Endothelial cell of umbilical vein (primary cell): Measurements from ENCODE around the gene SFT2D1. TPM values are rescaled to one million over a fixed set of nuclear protein-coding genes. Genes with fewer than 3 reads are reported as not detected.

Source experiments
- BruUV-seq: library from RNA; stranded (reverse); fragments of 400-500 nt; replicated peaks from 2 replicates; lab custom pipeline; 2021; lab: Mats Ljungman, UMichigan
- CTCF ChIA-PET: fragments of 300-600, 350-600 bp; sonication (Branson Sonifier 250); formaldehyde crosslinking; loops from one replicate; lab custom pipeline; 2021; ENCODE audit warnings: antibody characterized with exemption, inconsistent platforms; lab: Charles Lee
- POLR2A ChIA-PET: fragments of 300-600, 350-600 bp; sonication (Branson Sonifier 250); formaldehyde crosslinking; loops from one replicate; lab custom pipeline; 2021; ENCODE audit warnings: antibody characterized with exemption, inconsistent platforms; lab: Charles Lee
- DNase-seq: peaks from one replicate; pipeline ENCODE4 v3.0.0-alpha.2; 2011; ENCODE audit warnings: low read depth, low spot score
- FAIRE-seq: peaks from 2 replicates; lab custom pipeline; 2011; peaks lifted over from hg19 to GRCh38; lab: Jason Lieb, UNC
- H2AFZ ChIP-seq: 2 replicates; pipeline ENCODE4 v1.6.0; 2012; ENCODE audit warnings: low read depth, low read length, control low read depth, inconsistent platforms
- H3K27ac ChIP-seq: 2 replicates; pipeline ENCODE4 v1.5.1; 2011; ENCODE audit warnings: low read depth, mild to moderate bottlenecking, control low read depth, low read length, moderate library complexity; ENCODE audit not compliant: insufficient read depth
- H3K27me3 ChIP-seq, 2 experiments: 2 replicates each; pipeline versions ENCODE4 v1.6.0 to v1.6.1; 2011; ENCODE audit warnings: low read length in 2 of 2, mixed read lengths in 1 of 2; ENCODE audit not compliant: control insufficient read depth in 2 of 2, insufficient read depth in 2 of 2
- H3K36me3 ChIP-seq, 2 experiments: 2 replicates in 1 of 2; 3 replicates in 1 of 2; pipeline ENCODE4 v1.5.1; 2011; ENCODE audit warnings: low read length in 2 of 2, mild to moderate bottlenecking in 1 of 2, moderate library complexity in 1 of 2; ENCODE audit not compliant: control insufficient read depth in 2 of 2, insufficient read depth in 2 of 2; ENCODE audit errors: extremely low read depth in 1 of 2
- H3K4me1 ChIP-seq: 3 replicates; pipeline ENCODE4 v1.5.1; 2011; ENCODE audit warnings: mild to moderate bottlenecking, low read length; ENCODE audit not compliant: control insufficient read depth, insufficient read depth; ENCODE audit errors: extremely low read depth
- H3K4me2 ChIP-seq: 2 replicates; pipeline ENCODE4 v1.6.1; 2011; ENCODE audit warnings: low read length, control low read depth, mixed read lengths; ENCODE audit not compliant: insufficient read depth
- H3K4me3 ChIP-seq, 3 experiments: fragments of 200-600 bp in 1 of 3; sonication (generic), shearing (Covaris generic) in 1 of 3; replicated peaks in 1 of 3; 2 replicates each; pipeline ENCODE4 v1.5.1; 2011 to 2016; ENCODE audit warnings: control low read depth in 3 of 3, low read length in 3 of 3, mild to moderate bottlenecking in 2 of 3, inconsistent platforms in 1 of 3, low read depth in 1 of 3, moderate library complexity in 1 of 3; ENCODE audit not compliant: insufficient read depth in 1 of 3
- H3K79me2 ChIP-seq: 2 replicates; pipeline ENCODE4 v1.6.0; 2012; ENCODE audit warnings: low read length, inconsistent platforms; ENCODE audit not compliant: control insufficient read depth, insufficient read depth
- H3K9ac ChIP-seq: replicated peaks from 2 replicates; pipeline ENCODE3; 2011; ENCODE audit warnings: low read length, control low read depth; ENCODE audit not compliant: insufficient read depth; ENCODE audit errors: extremely low read depth
- H3K9me1 ChIP-seq: replicated peaks from 3 replicates; pipeline ENCODE4 v1.6.0; 2011; ENCODE audit warnings: mild to moderate bottlenecking, low read length; ENCODE audit not compliant: control insufficient read depth, insufficient read depth; ENCODE audit errors: extremely low read depth
- H3K9me3 ChIP-seq: replicated peaks from 2 replicates; pipeline ENCODE4 v1.5.1; 2012; ENCODE audit warnings: low read length, inconsistent platforms; ENCODE audit not compliant: control insufficient read depth, insufficient read depth
- H4K20me1 ChIP-seq: replicated peaks from 2 replicates; pipeline ENCODE3; 2011; ENCODE audit warnings: mild to moderate bottlenecking, low read length; ENCODE audit not compliant: control insufficient read depth, insufficient read depth; ENCODE audit errors: extremely low read depth
- CTCF ChIP-seq, 2 donors: IDR thresholded peaks; 1 replicate in 1 of 2; 2 replicates in 1 of 2; pipeline ENCODE4 v1.5.1; 2011; ENCODE audit warnings: low read length in 2 of 2, mild to moderate bottlenecking in 2 of 2, moderate library complexity in 2 of 2, control low read depth in 1 of 2, inconsistent platforms in 1 of 2, low read depth in 1 of 2; ENCODE audit not compliant: insufficient read depth in 1 of 2; ENCODE audit errors: extremely low read depth in 1 of 2
- EZH2 ChIP-seq: IDR thresholded peaks from 2 replicates; pipeline ENCODE4 v1.6.1; 2012; ENCODE audit warnings: borderline replicate concordance, low read depth, mild to moderate bottlenecking, moderate library complexity, low read length, inconsistent platforms; ENCODE audit not compliant: severe bottlenecking
- GATA2 ChIP-seq: IDR thresholded peaks from 2 replicates; pipeline ENCODE4 v1.7.0; 2011; ENCODE audit warnings: low read depth, mild to moderate bottlenecking, moderate library complexity, mixed read lengths, low read length; ENCODE audit not compliant: insufficient read length, insufficient read depth
- JUN ChIP-seq: IDR thresholded peaks from 2 replicates; pipeline ENCODE4 v1.6.1; 2011; ENCODE audit warnings: borderline replicate concordance, low read depth; ENCODE audit not compliant: insufficient read length, insufficient read depth
- MYC ChIP-seq: IDR thresholded peaks from one replicate; pipeline ENCODE4 v1.6.1; 2011; ENCODE audit warnings: mild to moderate bottlenecking, low read depth, low read length
- POLR2A ChIP-seq: IDR thresholded peaks from 2 replicates; pipeline ENCODE4 v1.6.1; 2012; ENCODE audit warnings: low read depth, mild to moderate bottlenecking, control low read depth, low read length
- POLR2AphosphoS5 ChIP-seq: IDR thresholded peaks from 2 replicates; pipeline ENCODE4 v1.6.1; 2012; ENCODE audit warnings: low read depth, mild to moderate bottlenecking, control low read depth, low read length, moderate library complexity; ENCODE audit not compliant: insufficient read depth
- dilution Hi-C: fragments of 300-500 bp; cut with MboI; formaldehyde crosslinking; loops from one replicate; pipeline ENCODE4 v1.15.0; 2019; ENCODE audit warnings: low sequenced_read_pairs; ENCODE audit not compliant: extremely low pct_ligation_motif_present
- intact Hi-C: fragments of 100-400 bp; cut with micrococcal nuclease; formaldehyde crosslinking; loops from one replicate; pipeline ENCODE4 v1.10.0; 2022
- polyA plus RNA-seq, 4 experiments: library from polyadenylated mRNA; depleted of rRNA in 3 of 4; stranded (reverse) in 3 of 4; unstranded in 1 of 4; fragments of >200 nt; gene quantifications; 2 replicates each; pipeline versions ENCODE4 v1.2.1 to v1.2.3, GENCODE V29; 2011 to 2012; ENCODE audit warnings: missing spikeins in 1 of 4
- total RNA-seq: library from RNA; stranded (reverse); gene quantifications from 2 replicates; pipeline ENCODE4 v1.2.3, GENCODE V29; 2021

The SFT2D1 gene
- total and polyA plus RNA-seq, 2 donors (not counting 3 experiments of a cell fraction or from before 2014, with no cell fraction given): 22.9 to 30.6 TPM

- H4K20me1 ChIP-seq: no peaks in the 10 kb centered on the region
- intact Hi-C loops (no loop called here), dilution Hi-C loops (no loop called here)
- H3K4me3 ChIP-seq: no peak overlapping the region
- no peaks in the 10 kb centered on the region for H3K4me1 ChIP-seq
- H3K9me1 ChIP-seq: no peaks in the 10 kb centered on the region
- FAIRE-seq: no peak
- ChIA-PET CTCF (interaction anchor here (1.0 kb wide), 2 partner anchors 99 to 118 kb away, joined by 3 to 8 read pairs; no protein-coding TSS in a partner anchor), POLR2A (no interaction called here)
- no peaks in the 10 kb centered on the region for H3K9me3 ChIP-seq
- H3K4me2 ChIP-seq: no peak overlapping the region
- H3K27me3 ChIP-seq: peaks cover 0 to 2% of the 10 kb centered on the region in 2 experiments
- H2AFZ ChIP-seq: no peak overlapping the region
- H3K9ac ChIP-seq: no peak overlapping the region
- no peaks in the 10 kb centered on the region for H3K79me2 ChIP-seq
- no TSS peak for BruUV-seq
- no peak for DNase-seq
- no peak overlapping the region for H3K27ac ChIP-seq
- no peaks in the 10 kb centered on the region for H3K36me3 ChIP-seq
- TF ChIP-seq POLR2AphosphoS5 (no peak), CTCF (IDR thresholded peaks at IDR 0.05; ENCODE audit: extremely low read depth in 1 of 2, insufficient read depth in 1 of 2, low read depth in 1 of 2, low read length in 2 of 2) (no peak), POLR2A (no peak), JUN (no peak), EZH2 (no peak), MYC (no peak), GATA2 (no peak)
Measured at GRCh38 chr6:166282394-166283032, 59.8 kb downstream of the SFT2D1 start.
